Retinal pigment epithelial cell (primary cell): ENCODE measurements around the gene MAP4K5.
A peak's percentile ranks its signal among the peaks of the same experiment; 100 is the strongest.

Experiments used
- DNase-seq: peaks from one replicate; pipeline ENCODE4 v3.0.0-alpha.2; 2010; ENCODE audit warnings: low read depth
- H3K4me3 ChIP-seq: 2 replicates; pipeline ENCODE4 v1.5.1; 2011; ENCODE audit warnings: mild to moderate bottlenecking, low read length, control low read depth, moderate library complexity
- CTCF ChIP-seq: conservative IDR thresholded peaks from 2 replicates; pipeline ENCODE4 v1.5.1; 2011; ENCODE audit warnings: low read depth, low read length, control low read depth, inconsistent platforms

Gene MAP4K5

DNA sequence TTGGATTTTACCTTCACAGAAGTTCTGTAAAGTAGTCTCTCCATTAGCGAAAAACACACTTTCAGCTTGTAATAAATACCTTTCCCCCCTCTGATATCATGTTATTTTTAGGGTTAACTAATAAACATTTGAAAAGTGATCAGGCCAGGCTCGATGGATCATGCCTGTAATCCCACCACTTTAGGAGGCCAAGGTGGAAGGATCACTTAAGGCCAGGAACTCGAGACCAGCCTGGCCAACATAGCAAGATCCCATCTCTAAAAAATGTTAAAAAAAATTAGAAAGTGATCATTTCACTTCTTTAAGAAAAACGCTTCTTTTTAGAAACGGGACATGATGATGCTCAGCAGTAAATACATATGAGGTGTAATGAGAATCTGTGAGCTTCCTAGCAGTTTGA lies 137.7 kb downstream of the MAP4K5 start:
- no peak for DNase-seq
- no peak for TF ChIP-seq CTCF
- H3K4me3 ChIP-seq = no peak overlapping the region

DNA sequence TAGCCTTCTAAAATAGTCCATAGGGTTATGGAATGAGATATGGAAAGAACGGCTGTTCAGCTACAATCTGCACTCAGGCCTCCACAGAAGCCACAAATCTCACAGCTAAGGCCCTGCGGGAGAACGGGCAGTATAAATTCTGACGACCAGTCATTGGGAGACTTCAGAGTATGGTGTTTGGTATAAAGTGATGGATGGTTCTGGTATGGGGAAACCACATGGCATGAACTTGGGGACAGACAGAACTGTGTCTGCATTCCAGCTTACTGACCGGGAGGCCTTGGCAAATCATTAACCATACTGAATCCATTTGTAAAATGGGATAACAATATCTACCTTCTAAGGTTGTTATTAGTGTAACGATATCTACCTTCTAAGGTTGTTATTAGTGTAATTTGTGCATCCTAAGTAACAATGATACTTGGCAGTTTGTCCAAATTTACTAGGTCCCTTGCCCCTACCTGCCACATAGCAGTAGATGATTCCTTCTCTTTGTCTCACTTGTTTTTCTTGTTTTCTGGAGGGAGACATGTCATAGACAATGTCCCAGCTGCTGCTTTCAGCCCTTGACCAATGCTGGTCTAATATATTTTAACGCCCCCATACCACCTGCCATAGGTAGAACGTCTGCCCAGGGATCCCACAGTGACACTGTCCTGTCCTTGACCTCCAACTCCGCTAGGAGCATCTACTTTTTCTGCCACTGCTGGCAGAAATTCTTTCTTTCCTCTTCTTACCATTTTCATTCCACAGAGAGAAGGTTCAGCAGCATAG lies 142.5 kb downstream of the MAP4K5 start:
- DNase-seq = no peak

DNA sequence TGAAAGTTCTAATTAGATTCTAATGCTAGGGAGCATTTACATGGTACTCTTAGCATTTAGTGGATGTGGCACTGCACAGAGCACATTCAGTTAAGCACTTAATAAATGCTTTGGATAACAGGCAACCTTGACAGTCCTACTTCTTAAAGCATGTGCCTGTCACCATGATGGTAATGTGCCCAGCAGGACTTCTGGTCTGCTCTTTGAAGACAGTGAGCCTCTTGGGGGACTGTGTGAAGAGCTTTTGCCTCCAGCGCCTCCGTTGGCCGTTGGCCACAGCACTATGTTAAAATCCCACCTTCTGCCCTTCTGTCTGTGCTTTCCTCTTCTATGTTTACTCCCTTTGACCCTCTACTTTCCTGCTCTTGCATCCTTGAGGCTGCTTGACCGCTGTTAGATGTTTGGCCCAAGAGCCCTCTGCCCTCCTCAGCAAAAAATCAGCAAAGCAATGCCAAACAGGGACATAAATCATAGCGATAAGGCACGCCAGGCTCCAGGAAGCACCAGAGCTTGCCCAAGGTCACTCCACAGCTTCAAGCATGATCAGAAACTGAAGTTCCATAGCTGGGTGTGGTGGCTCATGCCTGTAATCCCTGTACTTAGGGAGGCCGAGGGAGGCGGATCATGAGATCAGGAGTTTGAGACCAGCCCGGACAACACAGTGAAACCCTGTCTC lies 144.0 kb downstream of the MAP4K5 start:
- no peak for DNase-seq
- no peak for TF ChIP-seq CTCF
- H3K4me3 ChIP-seq = no peak overlapping the region

More for the DNA sequence above, 142.5 kb downstream of the MAP4K5 start:
- TF ChIP-seq CTCF = no peak
- no peak overlapping the region for H3K4me3 ChIP-seq

GRCh38 chr14:50387548-50387947 lies 144.8 kb downstream of the MAP4K5 start:
- TF ChIP-seq CTCF = no peak

GRCh38 chr14:50383618-50384225 lies 148.6 kb downstream of the MAP4K5 start:
- peak; percentile 47 for TF ChIP-seq CTCF
- H3K4me3 ChIP-seq = no peak overlapping the region
- no peak for DNase-seq

More at GRCh38 chr14:50387548-50387947, 144.8 kb downstream of the MAP4K5 start:
- DNase-seq = no peak
- H3K4me3 ChIP-seq = no peak overlapping the region

DNA sequence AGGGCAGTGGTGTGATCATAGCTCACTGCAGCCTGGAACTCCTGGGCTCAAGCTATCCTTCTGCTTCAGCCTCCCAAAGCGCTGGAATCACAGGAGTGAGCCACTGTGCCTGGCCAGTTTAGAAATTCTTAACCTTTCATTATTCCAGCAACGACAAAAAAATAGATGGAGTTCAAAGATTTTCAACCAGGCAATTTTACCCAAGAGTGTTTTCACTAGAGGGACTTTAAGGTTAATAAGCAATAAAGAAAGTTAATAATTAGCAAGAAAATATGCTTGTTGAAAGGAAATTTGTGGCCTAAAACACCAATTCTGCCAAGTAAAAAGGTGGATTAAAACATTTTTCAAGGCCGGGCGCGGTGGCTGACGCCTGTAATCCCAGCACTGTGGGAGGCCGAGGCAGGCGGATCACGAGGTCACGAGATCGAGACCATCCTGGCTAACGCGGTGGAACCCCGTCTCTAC lies 150.5 kb downstream of the MAP4K5 start:
- DNase-seq = no peak
- H3K4me3 ChIP-seq = no peak overlapping the region
- TF ChIP-seq CTCF = no peak
